SK-N-SH (cell line): ENCODE data around the gene C21orf91.

ENCODE experiments used
- POLR2AphosphoS5 ChIP-seq: IDR thresholded peaks from 2 replicates; pipeline ENCODE4 v1.6.1; 2012; ENCODE audit warnings: low read depth, low read length
- TF ChIP-seq, protein P1 (sequence below): IDR thresholded peaks from 2 replicates; pipeline ENCODE4 v1.4.0; 2012; ENCODE audit warnings: low read depth

- TF ChIP-seq, protein P1, sequence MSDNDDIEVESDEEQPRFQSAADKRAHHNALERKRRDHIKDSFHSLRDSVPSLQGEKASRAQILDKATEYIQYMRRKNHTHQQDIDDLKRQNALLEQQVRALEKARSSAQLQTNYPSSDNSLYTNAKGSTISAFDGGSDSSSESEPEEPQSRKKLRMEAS, result no peak
- no peak for TF ChIP-seq POLR2AphosphoS5
Observed at GRCh38 chr21:17768840-17769446, 50.2 kb downstream of the C21orf91 start.
